Vagina (tissue), 2 donors: ENCODE results near the gene XAF1.

Source experiments
- POLR2A ChIP-seq, 2 donors: fragments of 450-650 bp; IDR thresholded peaks; one replicate each; pipeline ENCODE4 v1.6.1; 2017; ENCODE audit warnings: antibody characterized with exemption in 2 of 2, mild to moderate bottlenecking in 2 of 2, moderate library complexity in 2 of 2
- POLR2AphosphoS5 ChIP-seq, 2 donors: sonication (generic); formaldehyde crosslinking; IDR thresholded peaks; one replicate each; pipeline ENCODE4 v1.9.0; 2017; ENCODE audit warnings: antibody characterized with exemption in 2 of 2, mild to moderate bottlenecking in 2 of 2, low read depth in 1 of 2; ENCODE audit not compliant: insufficient read depth in 1 of 2
- TF ChIP-seq, protein P1 (sequence below), 3 experiments: fragments of 450-650 bp in 2 of 3; fragments of 200-600 bp in 1 of 3; sonication (generic) in 1 of 3; IDR thresholded peaks; one replicate each; pipeline ENCODE4 v1.5.1; 2017 to 2019; ENCODE audit warnings: antibody characterized with exemption in 3 of 3, mild to moderate bottlenecking in 2 of 3, moderate library complexity in 2 of 3

- TF ChIP-seq POLR2A (IDR thresholded peaks at IDR 0.05) = no peak
- TF ChIP-seq, protein P1, sequence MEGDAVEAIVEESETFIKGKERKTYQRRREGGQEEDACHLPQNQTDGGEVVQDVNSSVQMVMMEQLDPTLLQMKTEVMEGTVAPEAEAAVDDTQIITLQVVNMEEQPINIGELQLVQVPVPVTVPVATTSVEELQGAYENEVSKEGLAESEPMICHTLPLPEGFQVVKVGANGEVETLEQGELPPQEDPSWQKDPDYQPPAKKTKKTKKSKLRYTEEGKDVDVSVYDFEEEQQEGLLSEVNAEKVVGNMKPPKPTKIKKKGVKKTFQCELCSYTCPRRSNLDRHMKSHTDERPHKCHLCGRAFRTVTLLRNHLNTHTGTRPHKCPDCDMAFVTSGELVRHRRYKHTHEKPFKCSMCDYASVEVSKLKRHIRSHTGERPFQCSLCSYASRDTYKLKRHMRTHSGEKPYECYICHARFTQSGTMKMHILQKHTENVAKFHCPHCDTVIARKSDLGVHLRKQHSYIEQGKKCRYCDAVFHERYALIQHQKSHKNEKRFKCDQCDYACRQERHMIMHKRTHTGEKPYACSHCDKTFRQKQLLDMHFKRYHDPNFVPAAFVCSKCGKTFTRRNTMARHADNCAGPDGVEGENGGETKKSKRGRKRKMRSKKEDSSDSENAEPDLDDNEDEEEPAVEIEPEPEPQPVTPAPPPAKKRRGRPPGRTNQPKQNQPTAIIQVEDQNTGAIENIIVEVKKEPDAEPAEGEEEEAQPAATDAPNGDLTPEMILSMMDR (IDR thresholded peaks at IDR 0.05) = no peak
- no peak for TF ChIP-seq POLR2AphosphoS5 (IDR thresholded peaks at IDR 0.05; ENCODE audit: insufficient read depth in 1 of 2, low read depth in 1 of 2)
These were observed 47.4 kb upstream of the XAF1 start for GRCh38 chr17:6708357-6708961.
